ENCODE data around the gene ZNF57.

DNA sequence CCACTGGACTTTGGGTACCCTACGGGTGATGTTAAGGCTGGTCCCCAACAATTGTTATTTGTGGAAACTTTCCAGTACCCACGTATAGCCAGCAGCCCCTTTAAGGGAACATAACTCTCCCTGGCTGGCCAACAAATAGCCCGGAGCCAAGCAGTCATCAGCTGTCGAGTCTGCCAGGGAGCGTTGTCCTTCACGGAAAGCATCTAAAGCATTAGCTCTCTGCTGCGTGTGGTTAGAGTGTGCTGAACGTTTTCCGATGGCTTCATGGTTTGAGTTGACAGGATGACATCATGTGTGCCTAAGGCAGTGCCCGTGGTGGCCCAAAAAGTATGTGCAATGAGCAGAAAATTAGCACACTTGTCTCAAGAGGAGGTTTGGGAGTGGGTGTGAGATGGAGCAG lies 36.9 kb upstream of the ZNF57 start:
- TF ChIP-seq, protein P1, sequence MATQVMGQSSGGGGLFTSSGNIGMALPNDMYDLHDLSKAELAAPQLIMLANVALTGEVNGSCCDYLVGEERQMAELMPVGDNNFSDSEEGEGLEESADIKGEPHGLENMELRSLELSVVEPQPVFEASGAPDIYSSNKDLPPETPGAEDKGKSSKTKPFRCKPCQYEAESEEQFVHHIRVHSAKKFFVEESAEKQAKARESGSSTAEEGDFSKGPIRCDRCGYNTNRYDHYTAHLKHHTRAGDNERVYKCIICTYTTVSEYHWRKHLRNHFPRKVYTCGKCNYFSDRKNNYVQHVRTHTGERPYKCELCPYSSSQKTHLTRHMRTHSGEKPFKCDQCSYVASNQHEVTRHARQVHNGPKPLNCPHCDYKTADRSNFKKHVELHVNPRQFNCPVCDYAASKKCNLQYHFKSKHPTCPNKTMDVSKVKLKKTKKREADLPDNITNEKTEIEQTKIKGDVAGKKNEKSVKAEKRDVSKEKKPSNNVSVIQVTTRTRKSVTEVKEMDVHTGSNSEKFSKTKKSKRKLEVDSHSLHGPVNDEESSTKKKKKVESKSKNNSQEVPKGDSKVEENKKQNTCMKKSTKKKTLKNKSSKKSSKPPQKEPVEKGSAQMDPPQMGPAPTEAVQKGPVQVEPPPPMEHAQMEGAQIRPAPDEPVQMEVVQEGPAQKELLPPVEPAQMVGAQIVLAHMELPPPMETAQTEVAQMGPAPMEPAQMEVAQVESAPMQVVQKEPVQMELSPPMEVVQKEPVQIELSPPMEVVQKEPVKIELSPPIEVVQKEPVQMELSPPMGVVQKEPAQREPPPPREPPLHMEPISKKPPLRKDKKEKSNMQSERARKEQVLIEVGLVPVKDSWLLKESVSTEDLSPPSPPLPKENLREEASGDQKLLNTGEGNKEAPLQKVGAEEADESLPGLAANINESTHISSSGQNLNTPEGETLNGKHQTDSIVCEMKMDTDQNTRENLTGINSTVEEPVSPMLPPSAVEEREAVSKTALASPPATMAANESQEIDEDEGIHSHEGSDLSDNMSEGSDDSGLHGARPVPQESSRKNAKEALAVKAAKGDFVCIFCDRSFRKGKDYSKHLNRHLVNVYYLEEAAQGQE (tag by site-specific recombination; IDR thresholded peaks at IDR 0.05): no peak
- TF ChIP-seq, protein P2, sequence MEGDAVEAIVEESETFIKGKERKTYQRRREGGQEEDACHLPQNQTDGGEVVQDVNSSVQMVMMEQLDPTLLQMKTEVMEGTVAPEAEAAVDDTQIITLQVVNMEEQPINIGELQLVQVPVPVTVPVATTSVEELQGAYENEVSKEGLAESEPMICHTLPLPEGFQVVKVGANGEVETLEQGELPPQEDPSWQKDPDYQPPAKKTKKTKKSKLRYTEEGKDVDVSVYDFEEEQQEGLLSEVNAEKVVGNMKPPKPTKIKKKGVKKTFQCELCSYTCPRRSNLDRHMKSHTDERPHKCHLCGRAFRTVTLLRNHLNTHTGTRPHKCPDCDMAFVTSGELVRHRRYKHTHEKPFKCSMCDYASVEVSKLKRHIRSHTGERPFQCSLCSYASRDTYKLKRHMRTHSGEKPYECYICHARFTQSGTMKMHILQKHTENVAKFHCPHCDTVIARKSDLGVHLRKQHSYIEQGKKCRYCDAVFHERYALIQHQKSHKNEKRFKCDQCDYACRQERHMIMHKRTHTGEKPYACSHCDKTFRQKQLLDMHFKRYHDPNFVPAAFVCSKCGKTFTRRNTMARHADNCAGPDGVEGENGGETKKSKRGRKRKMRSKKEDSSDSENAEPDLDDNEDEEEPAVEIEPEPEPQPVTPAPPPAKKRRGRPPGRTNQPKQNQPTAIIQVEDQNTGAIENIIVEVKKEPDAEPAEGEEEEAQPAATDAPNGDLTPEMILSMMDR (tag by site-specific recombination; IDR thresholded peaks at IDR 0.05): no peak
- TF ChIP-seq ZNF366 (tag by site-specific recombination; conservative IDR thresholded peaks at IDR 0.05): no peak
